K562 (cell line): ENCODE results near the gene BIK. TPM values are rescaled to one million over a fixed set of nuclear protein-coding genes. Genes with fewer than 3 reads are reported as not detected.

Experiments
- ARNT ChIP-seq, 2 experiments: fragments of 450-650 bp; IDR thresholded peaks; 2 replicates each; pipeline ENCODE4 v1.6.1; 2016; ENCODE audit warnings: mild to moderate bottlenecking in 1 of 2
- HDAC2 ChIP-seq: fragments of 450-650 bp; IDR thresholded peaks from 2 replicates; pipeline ENCODE4 v1.6.1; 2016; ENCODE audit warnings: mild to moderate bottlenecking
- HDAC3 ChIP-seq: fragments of 450-650 bp; IDR thresholded peaks from 2 replicates; pipeline ENCODE4 v1.6.1; 2018; ENCODE audit warnings: borderline replicate concordance, mild to moderate bottlenecking, moderate library complexity; ENCODE audit not compliant: partially characterized antibody
- KLF6 ChIP-seq: fragments of 250-450 bp; sonication (Bioruptor Pico); IDR thresholded peaks from 2 replicates; pipeline ENCODE4 v1.4.0; 2020; ENCODE audit warnings: mild to moderate bottlenecking, moderate library complexity, borderline replicate concordance
- LCOR ChIP-seq: sonication (generic); formaldehyde crosslinking; IDR thresholded peaks from 2 replicates; pipeline ENCODE4 v1.8.0; 2022; ENCODE audit warnings: mild to moderate bottlenecking, missing genetic modification reagents
- NFIC ChIP-seq: fragments of 450-650 bp; IDR thresholded peaks from 2 replicates; pipeline ENCODE4 v1.6.1; 2017; ENCODE audit warnings: mild to moderate bottlenecking, inconsistent platforms
- NR3C1 ChIP-seq: sonication (generic); formaldehyde crosslinking; IDR thresholded peaks from 2 replicates; pipeline ENCODE4 v1.8.1; 2022; ENCODE audit warnings: missing genetic modification reagents
- PHB2 ChIP-seq: fragments of 450-650 bp; IDR thresholded peaks from 2 replicates; pipeline ENCODE4 v1.6.1; 2017; ENCODE audit warnings: low read depth
- RFX1 ChIP-seq: fragments of 450-650 bp; IDR thresholded peaks from 2 replicates; pipeline ENCODE4 v1.6.1; 2016; ENCODE audit warnings: mild to moderate bottlenecking, moderate library complexity
- TCF7 ChIP-seq: sonication (generic); IDR thresholded peaks from 2 replicates; pipeline ENCODE4 v1.6.1; 2016; ENCODE audit warnings: antibody characterized with exemption, borderline replicate concordance
- TCF7L2 ChIP-seq: fragments of 150-350 bp; IDR thresholded peaks from 2 replicates; pipeline ENCODE4 v1.6.1; 2016; ENCODE audit warnings: low read depth, mild to moderate bottlenecking, low read length, moderate library complexity
- USF2 ChIP-seq: sonication (generic); formaldehyde crosslinking; IDR thresholded peaks from 2 replicates; pipeline ENCODE4 v1.5.0; 2020; ENCODE audit warnings: missing genetic modification reagents
- VEZF1 ChIP-seq: fragments of 200-800 bp; sonication (Bioruptor generic); IDR thresholded peaks from 2 replicates; pipeline ENCODE4 v1.6.1; 2017; ENCODE audit warnings: missing genetic modification characterization, missing compliant biosample characterization
- ZBTB11 ChIP-seq, 3 experiments: fragments of 200-800 bp in 1 of 3; fragments of 250-450 bp in 1 of 3; fragments of 450-650 bp in 1 of 3; sonication (Bioruptor Pico) in 1 of 3; sonication (Bioruptor generic) in 1 of 3; formaldehyde crosslinking in 1 of 3; IDR thresholded peaks; 2 replicates each; pipeline versions ENCODE4 v1.6.1 to v1.8.0; 2016 to 2022; ENCODE audit warnings: mild to moderate bottlenecking in 2 of 3, missing genetic modification characterization in 2 of 3, missing compliant biosample characterization in 1 of 3, moderate library complexity in 1 of 3
- ZFX ChIP-seq: sonication (generic); formaldehyde crosslinking; IDR thresholded peaks from 2 replicates; pipeline ENCODE4 v1.8.0; 2022; ENCODE audit warnings: mild to moderate bottlenecking, missing genetic modification reagents, moderate library complexity
- ZNF184 ChIP-seq: sonication (generic); formaldehyde crosslinking; IDR thresholded peaks from 2 replicates; pipeline ENCODE4 v1.5.0; 2020; ENCODE audit warnings: missing genetic modification reagents
- ZNF212 ChIP-seq: fragments of 450-650 bp; formaldehyde crosslinking; IDR thresholded peaks from 2 replicates; pipeline ENCODE4 v1.4.0; 2020; ENCODE audit warnings: mild to moderate bottlenecking
- ZNF592 ChIP-seq: fragments of 450-650 bp; IDR thresholded peaks from 2 replicates; pipeline ENCODE4 v1.6.1; 2017; ENCODE audit warnings: antibody characterized with exemption, mild to moderate bottlenecking
- polyA plus RNA-seq, 8 experiments: library from polyadenylated mRNA; depleted of rRNA in 4 of 8; stranded (reverse) in 5 of 8; unstranded in 3 of 8; fragments of >200 nt; fragmentation: Nextera tagmentation in 2 of 8; fragmentation: Illumina TruSeq in 1 of 8; extraction: Ambion mirVana in 2 of 8; extraction: Trizol in 1 of 8; gene quantifications; 2 replicates each; pipeline versions ENCODE4 v1.2.1 to v1.2.3, GENCODE V29; 2011 to 2014; ENCODE audit warnings: inconsistent platforms in 1 of 8, missing spikeins in 1 of 8
- total RNA-seq, 7 experiments: library from RNA; depleted of rRNA in 6 of 7; stranded (reverse); fragments of >200 nt in 6 of 7; fragmentation: Illumina TruSeq in 2 of 7; extraction: Trizol in 2 of 7; gene quantifications; 2 replicates each; pipeline versions ENCODE4 v1.2.1 to v1.2.3, GENCODE V29; 2011 to 2021; ENCODE audit warnings: low replicate concordance in 1 of 7

BIK gene
- total and polyA plus RNA-seq, 9 of the 15 experiments (the other 6 are each of a cell fraction or from before 2014, with no cell fraction given): 0.08 to 0.23 (median 0.18) TPM; not detected in 4

- TF ChIP-seq ZBTB11 (CRISPR knock-in tag; IDR thresholded peaks at IDR 0.05) (0 out of 6 replicates have a peak, but pooled peaks of 1 of the 3 experiments have one; percentile 17), ARNT (IDR thresholded peaks at IDR 0.05) (no peak), KLF6 (CRISPR knock-in tag) (peak; percentile 16; the same call in 1 of the 2 replicates), TCF7L2 (no peak), USF2 (CRISPR knock-in tag) (no peak), NR3C1 (0 out of 2 replicates have a peak, but pooled peaks have one; percentile 36), NFIC (peak; percentile 31), RFX1 (no peak), PHB2 (no peak), ZNF592 (peak; percentile 88), HDAC2 (0 out of 2 replicates have a peak, but pooled peaks have one; percentile 15), HDAC3 (no peak), LCOR (CRISPR knock-in tag) (0 out of 2 replicates have a peak, but pooled peaks have one; percentile 37), ZNF212 (no peak), VEZF1 (CRISPR knock-in tag) (peak; percentile 57; the same call in 1 of the 2 replicates), ZFX (CRISPR knock-in tag) (peak; percentile 51), ZNF184 (CRISPR knock-in tag) (no peak), TCF7 (no peak)
Measured at GRCh38 chr22:43151251-43152002, 40.9 kb downstream of the BIK start, which contains the start of gene TSPO (continued).
